Measurements from ENCODE around the gene ANO10. TPM values are rescaled to one million over a fixed set of nuclear protein-coding genes. Genes with fewer than 3 reads are reported as not detected.

ANO10 gene
- total and polyA plus RNA-seq, 5 donors from 2014 or later, result 5.3 to 9.8 (median 6.5) TPM

DNA sequence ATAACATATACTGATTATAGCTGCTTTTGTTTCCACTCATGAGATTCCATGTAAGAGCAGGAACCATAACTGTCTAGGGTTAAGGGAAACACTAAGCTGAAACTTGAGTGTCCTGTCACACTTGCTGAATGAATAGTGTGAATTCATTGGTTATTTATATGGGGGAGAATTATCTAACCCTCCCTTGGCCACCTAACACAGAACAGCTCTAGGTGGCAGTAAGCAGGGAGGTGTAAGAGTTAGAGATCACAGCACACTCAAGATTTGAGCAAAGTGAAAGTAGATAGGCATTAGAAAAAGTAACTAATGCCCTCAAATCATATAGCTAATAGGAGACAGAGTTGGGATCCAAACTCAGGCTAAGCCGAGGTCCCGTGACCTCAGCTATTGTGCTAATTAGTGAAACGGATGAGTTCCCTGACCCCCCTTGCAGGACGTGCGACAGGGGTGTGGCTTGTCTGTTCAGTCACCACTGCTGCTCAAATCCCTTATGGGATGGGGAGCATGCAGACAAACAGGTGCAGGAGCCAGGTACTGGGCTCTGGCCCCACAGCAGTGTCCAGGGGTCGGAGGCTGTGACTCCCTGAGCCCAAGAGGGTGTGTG, 27.7 kb upstream of the ANO10 start:
- H3K27me3 ChIP-seq (ENCODE audit: control insufficient read depth, insufficient read depth, low read length), result no peaks in the 10 kb centered on the region
- no peaks in the 10 kb centered on the region for H3K4me1 ChIP-seq (ENCODE audit: control insufficient read depth, insufficient read depth, low read length, poor library complexity, severe bottlenecking)
- no peak overlapping the region for H3K27ac ChIP-seq (ENCODE audit: insufficient read depth, low read length, poor library complexity, severe bottlenecking)
- Mint-ChIP-seq H3K27ac (no peak overlapping the region), H3K4me1 (peaks cover 0 to 5% (median 0%) of the 10 kb centered on the region in 4 donors), H3K4me3 (no peak overlapping the region), H3K9me3 (peaks cover 0 to 3% (median 0%) of the 10 kb centered on the region in 7 donors), H3K27me3 (peaks cover 32% of the 10 kb centered on the region), H3K36me3 (no peaks in the 10 kb centered on the region)
- H3K4me3 ChIP-seq (ENCODE audit: low read depth, low read length), result no peak overlapping the region
- no peaks in the 10 kb centered on the region for H3K36me3 ChIP-seq (ENCODE audit: control insufficient read depth, insufficient read depth, low read length)
- H3K9me3 ChIP-seq (ENCODE audit: control insufficient read depth in 2 of 2, low read length in 2 of 2), result no peaks in the 10 kb centered on the region
- peak in 1 of 3 donors; percentile 7 for DNase-seq
- no peak for ATAC-seq (ENCODE audit: low read depth in 2 of 2)

DNA sequence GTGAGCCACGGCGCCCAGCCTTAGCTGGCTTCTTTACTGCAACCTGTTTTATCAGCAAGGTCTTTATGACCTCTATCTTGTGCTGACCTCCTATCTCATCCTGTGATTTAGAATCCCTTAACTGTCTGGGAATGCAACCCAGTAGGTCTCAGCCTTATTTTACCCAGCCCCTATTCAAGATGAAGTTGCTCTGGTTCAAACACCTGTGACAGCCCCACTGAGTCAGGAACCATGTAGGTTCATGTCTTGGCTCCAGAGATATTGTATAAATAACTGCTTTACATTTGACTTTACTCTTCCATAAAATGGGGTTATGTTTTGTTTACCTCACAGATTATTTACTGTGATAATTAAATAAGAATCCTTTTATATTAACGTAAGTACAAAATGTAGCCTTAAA, 27.1 kb upstream of the ANO10 start:
- Histone ChIP-seq H3K36me3 (ENCODE audit: control insufficient read depth, insufficient read depth, low read length) (no peaks in the 10 kb centered on the region), H3K27ac (ENCODE audit: insufficient read depth, low read length, poor library complexity, severe bottlenecking) (no peak overlapping the region), H3K4me3 (ENCODE audit: low read depth, low read length) (no peak overlapping the region), H3K9me3 (ENCODE audit: control insufficient read depth in 2 of 2, low read length in 2 of 2) (no peaks in the 10 kb centered on the region), H3K4me1 (ENCODE audit: control insufficient read depth, insufficient read depth, low read length, poor library complexity, severe bottlenecking) (no peaks in the 10 kb centered on the region), H3K27me3 (ENCODE audit: control insufficient read depth, insufficient read depth, low read length) (no peaks in the 10 kb centered on the region)
- Mint-ChIP-seq H3K9me3 (peaks cover 0 to 3% (median 0%) of the 10 kb centered on the region in 7 donors), H3K27me3 (peaks cover 32% of the 10 kb centered on the region), H3K36me3 (no peaks in the 10 kb centered on the region), H3K27ac (no peak overlapping the region), H3K4me1 (peaks cover 0 to 5% (median 0%) of the 10 kb centered on the region in 4 donors), H3K4me3 (no peak overlapping the region)
- DNase-seq (no peak), ATAC-seq (ENCODE audit: low read depth in 2 of 2) (no peak)

- DNase-seq (no peak), ATAC-seq (ENCODE audit: low read depth in 2 of 2) (no peak)
- Mint-ChIP-seq H3K27ac (no peak overlapping the region), H3K4me1 (peaks cover 0 to 5% (median 0%) of the 10 kb centered on the region in 4 donors), H3K27me3 (peaks cover 27% of the 10 kb centered on the region), H3K9me3 (peaks cover 0 to 3% (median 0%) of the 10 kb centered on the region in 7 donors), H3K36me3 (no peaks in the 10 kb centered on the region), H3K4me3 (no peak overlapping the region)
- H3K4me3 ChIP-seq (ENCODE audit: low read depth, low read length), result no peak overlapping the region
- no peaks in the 10 kb centered on the region for H3K4me1 ChIP-seq (ENCODE audit: control insufficient read depth, insufficient read depth, low read length, poor library complexity, severe bottlenecking)
- H3K9me3 ChIP-seq (ENCODE audit: control insufficient read depth in 2 of 2, low read length in 2 of 2), result no peaks in the 10 kb centered on the region
- H3K27me3 ChIP-seq (ENCODE audit: control insufficient read depth, insufficient read depth, low read length), result no peaks in the 10 kb centered on the region
- no peak overlapping the region for H3K27ac ChIP-seq (ENCODE audit: insufficient read depth, low read length, poor library complexity, severe bottlenecking)
- no peaks in the 10 kb centered on the region for H3K36me3 ChIP-seq (ENCODE audit: control insufficient read depth, insufficient read depth, low read length)
Measured at GRCh38 chr3:43647331-43648166, 25.7 kb upstream of the ANO10 start.

DNA sequence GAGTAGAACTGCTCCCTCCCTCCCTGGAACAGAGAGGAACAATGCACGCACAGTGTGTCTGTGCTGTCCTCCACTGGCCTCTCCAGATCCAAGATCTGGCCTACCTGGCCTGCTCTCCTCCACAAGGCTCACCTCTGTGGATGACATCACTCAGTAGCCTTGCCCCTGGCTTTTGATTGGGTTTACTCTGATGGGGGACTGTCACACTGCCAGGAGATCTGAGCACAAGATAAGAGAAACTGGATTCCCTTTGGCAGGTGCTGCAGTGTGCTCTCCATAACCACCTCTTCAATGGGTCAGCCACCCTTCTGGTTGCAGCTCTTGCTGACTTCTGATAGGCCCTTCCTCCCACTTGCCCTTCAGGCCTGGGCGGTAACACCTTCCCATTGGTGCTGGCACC, 22.6 kb upstream of the ANO10 start:
- H3K36me3 ChIP-seq (ENCODE audit: control insufficient read depth, insufficient read depth, low read length), result no peaks in the 10 kb centered on the region
- H3K4me3 ChIP-seq (ENCODE audit: low read depth, low read length), result no peak overlapping the region
- peaks cover 7% of the 10 kb centered on the region for H3K27me3 ChIP-seq (ENCODE audit: control insufficient read depth, insufficient read depth, low read length)
- peaks cover 0 to 5% (median 0%) of the 10 kb centered on the region in 4 donors for H3K4me1 Mint-ChIP-seq
- ATAC-seq (ENCODE audit: low read depth in 2 of 2) (no peak), DNase-seq (no peak)
- H3K9me3 ChIP-seq (ENCODE audit: control insufficient read depth in 2 of 2, low read length in 2 of 2), result no peaks in the 10 kb centered on the region
- no peak overlapping the region for H3K4me3 Mint-ChIP-seq
- no peaks in the 10 kb centered on the region for H3K36me3 Mint-ChIP-seq
- H3K4me1 ChIP-seq (ENCODE audit: control insufficient read depth, insufficient read depth, low read length, poor library complexity, severe bottlenecking), result no peaks in the 10 kb centered on the region
- H3K27ac ChIP-seq (ENCODE audit: insufficient read depth, low read length, poor library complexity, severe bottlenecking), result no peak overlapping the region
- peaks cover 0 to 3% (median 0%) of the 10 kb centered on the region in 7 donors for H3K9me3 Mint-ChIP-seq
- no peak overlapping the region for H3K27ac Mint-ChIP-seq
- peaks cover 23% of the 10 kb centered on the region for H3K27me3 Mint-ChIP-seq

GRCh38 chr3:43641306-43642114, 19.7 kb upstream of the ANO10 start:
- ATAC-seq (ENCODE audit: low read depth in 2 of 2), result no peak
- H3K4me1 Mint-ChIP-seq, result peaks cover 0 to 4% (median 0%) of the 10 kb centered on the region in 4 donors
- Histone ChIP-seq H3K9me3 (ENCODE audit: control insufficient read depth in 2 of 2, low read length in 2 of 2) (no peaks in the 10 kb centered on the region), H3K4me3 (ENCODE audit: low read depth, low read length) (no peak overlapping the region), H3K36me3 (ENCODE audit: control insufficient read depth, insufficient read depth, low read length) (no peaks in the 10 kb centered on the region), H3K27ac (ENCODE audit: insufficient read depth, low read length, poor library complexity, severe bottlenecking) (no peak overlapping the region), H3K4me1 (ENCODE audit: control insufficient read depth, insufficient read depth, low read length, poor library complexity, severe bottlenecking) (no peaks in the 10 kb centered on the region), H3K27me3 (ENCODE audit: control insufficient read depth, insufficient read depth, low read length) (peaks cover 7% of the 10 kb centered on the region)
- H3K36me3 Mint-ChIP-seq, result no peaks in the 10 kb centered on the region
- peaks cover 0 to 2% (median 0%) of the 10 kb centered on the region in 7 donors for H3K9me3 Mint-ChIP-seq
- no peak overlapping the region for H3K27ac Mint-ChIP-seq
- peaks cover 35% of the 10 kb centered on the region for H3K27me3 Mint-ChIP-seq
- no peak for DNase-seq
- no peak overlapping the region for H3K4me3 Mint-ChIP-seq

- H3K36me3 Mint-ChIP-seq, result no peaks in the 10 kb centered on the region
- Histone ChIP-seq H3K27ac (ENCODE audit: insufficient read depth, low read length, poor library complexity, severe bottlenecking) (no peak overlapping the region), H3K4me3 (ENCODE audit: low read depth, low read length) (no peak overlapping the region), H3K4me1 (ENCODE audit: control insufficient read depth, insufficient read depth, low read length, poor library complexity, severe bottlenecking) (no peaks in the 10 kb centered on the region), H3K36me3 (ENCODE audit: control insufficient read depth, insufficient read depth, low read length) (no peaks in the 10 kb centered on the region), H3K27me3 (ENCODE audit: control insufficient read depth, insufficient read depth, low read length) (peaks cover 7% of the 10 kb centered on the region), H3K9me3 (ENCODE audit: control insufficient read depth in 2 of 2, low read length in 2 of 2) (no peaks in the 10 kb centered on the region)
- no peak overlapping the region for H3K4me3 Mint-ChIP-seq
- H3K4me1 Mint-ChIP-seq, result peaks cover 0 to 4% (median 0%) of the 10 kb centered on the region in 4 donors
- no peak for DNase-seq
- no peak for ATAC-seq (ENCODE audit: low read depth in 2 of 2)
- H3K27me3 Mint-ChIP-seq, result peaks cover 39% of the 10 kb centered on the region
- no peak overlapping the region for H3K27ac Mint-ChIP-seq
- H3K9me3 Mint-ChIP-seq, result peaks cover 0 to 2% (median 0%) of the 10 kb centered on the region in 7 donors
Measured at GRCh38 chr3:43640681-43641080, 18.9 kb upstream of the ANO10 start.

DNA sequence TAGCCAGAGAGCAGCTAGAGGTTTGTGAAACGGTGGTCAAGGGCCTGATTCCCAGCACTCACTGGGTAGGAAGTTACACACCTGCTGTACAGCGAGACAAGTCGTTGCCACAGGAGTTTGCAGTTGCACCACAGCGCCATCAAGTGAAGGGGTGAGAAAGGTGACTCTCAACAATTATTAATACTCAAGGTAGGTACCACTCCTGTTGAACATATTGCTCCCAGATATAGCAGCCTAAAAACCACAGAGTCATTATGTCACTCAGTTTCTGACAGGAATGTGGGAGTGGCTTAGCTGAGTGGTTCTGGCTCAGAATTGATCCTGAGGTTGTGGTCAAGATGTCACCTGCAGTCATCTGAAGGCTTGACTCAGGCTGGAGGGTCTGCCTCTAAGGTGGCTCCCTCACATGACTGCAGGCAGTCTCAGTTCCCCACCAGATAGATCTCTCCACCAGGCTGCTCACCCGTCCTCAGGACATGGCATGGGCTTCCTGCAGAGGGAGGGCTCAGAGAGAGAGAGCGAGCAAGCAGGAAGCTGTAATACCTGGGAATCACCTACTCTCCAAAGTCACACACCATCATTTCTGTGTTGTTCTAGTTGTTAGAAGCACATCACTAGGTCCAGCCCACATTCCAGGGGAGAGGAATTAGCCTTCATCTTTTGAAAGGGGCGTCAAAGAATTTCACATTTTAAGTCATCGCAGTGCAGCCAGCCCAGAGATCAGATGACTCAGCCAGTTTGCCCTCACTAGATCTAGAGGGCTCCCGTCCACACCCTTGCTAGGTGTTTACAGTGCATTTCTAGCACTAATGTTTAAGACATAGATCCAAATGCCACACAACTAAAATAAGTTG, 17.0 kb upstream of the ANO10 start:
- Histone ChIP-seq H3K27ac (ENCODE audit: insufficient read depth, low read length, poor library complexity, severe bottlenecking) (no peak overlapping the region), H3K9me3 (ENCODE audit: control insufficient read depth in 2 of 2, low read length in 2 of 2) (no peaks in the 10 kb centered on the region), H3K27me3 (ENCODE audit: control insufficient read depth, insufficient read depth, low read length) (peaks cover 10% of the 10 kb centered on the region), H3K36me3 (ENCODE audit: control insufficient read depth, insufficient read depth, low read length) (no peaks in the 10 kb centered on the region), H3K4me1 (ENCODE audit: control insufficient read depth, insufficient read depth, low read length, poor library complexity, severe bottlenecking) (no peaks in the 10 kb centered on the region), H3K4me3 (ENCODE audit: low read depth, low read length) (no peak overlapping the region)
- ATAC-seq (ENCODE audit: low read depth in 2 of 2) (no peak), DNase-seq (peak in 2 of 3 donors; percentile 4 to 57)
- Mint-ChIP-seq H3K27me3 (peaks cover 40% of the 10 kb centered on the region), H3K9me3 (peaks cover 0 to 2% (median 0%) of the 10 kb centered on the region in 7 donors), H3K27ac (peak overlapping the region in 1 of 3 donors; percentile 38), H3K4me3 (no peak overlapping the region), H3K4me1 (peaks cover 0 to 4% (median 0%) of the 10 kb centered on the region in 4 donors), H3K36me3 (no peaks in the 10 kb centered on the region)

Measured in CD4-positive, CD25-positive, alpha-beta regulatory T cell (primary cell).